GM20000 (cell line): ENCODE results near the gene ZIM2.
"Not testable (repeated sequence)": the region's sequence is repeated elsewhere in the genome, so short reads cannot be mapped to it uniquely, and the experiment has no call there.

ENCODE experiments used
- DNase-seq: peaks from one replicate; pipeline ENCODE4 v3.0.0; 2012; ENCODE audit warnings: low spot score
- CTCF ChIP-seq: IDR thresholded peaks from 2 replicates; pipeline ENCODE4 v1.5.1; 2012; ENCODE audit warnings: mild to moderate bottlenecking, control low read depth; ENCODE audit errors: extremely low read depth, missing control alignments

The ZIM2 gene

GRCh38 chr19:56858026-56858425, 17.5 kb upstream of the ZIM2 start:
- TF ChIP-seq CTCF, result no peak
- DNase-seq, result no peak

DNA sequence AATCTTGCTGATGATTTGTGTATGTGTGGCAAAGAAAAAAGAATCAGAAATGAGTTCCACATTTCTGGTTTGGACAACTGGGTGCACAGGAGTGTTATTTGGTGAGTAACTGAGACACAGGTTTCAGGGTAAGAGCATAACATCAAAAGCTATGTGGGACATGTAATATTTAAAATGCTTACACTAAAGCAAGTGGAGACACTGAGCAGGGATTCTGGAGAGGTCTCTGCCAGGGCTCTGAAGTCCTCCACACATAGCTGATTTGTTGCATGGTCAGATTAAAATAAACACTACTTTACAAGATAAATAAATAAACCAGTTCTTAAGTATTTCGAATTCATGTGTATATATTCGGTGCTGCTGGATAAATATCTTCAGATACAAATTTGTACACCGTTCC, 16.3 kb upstream of the ZIM2 start:
- DNase-seq, result no peak
- TF ChIP-seq CTCF, result no peak

GRCh38 chr19:56852361-56852760, 11.8 kb upstream of the ZIM2 start:
- not testable (repeated sequence) for DNase-seq

DNA sequence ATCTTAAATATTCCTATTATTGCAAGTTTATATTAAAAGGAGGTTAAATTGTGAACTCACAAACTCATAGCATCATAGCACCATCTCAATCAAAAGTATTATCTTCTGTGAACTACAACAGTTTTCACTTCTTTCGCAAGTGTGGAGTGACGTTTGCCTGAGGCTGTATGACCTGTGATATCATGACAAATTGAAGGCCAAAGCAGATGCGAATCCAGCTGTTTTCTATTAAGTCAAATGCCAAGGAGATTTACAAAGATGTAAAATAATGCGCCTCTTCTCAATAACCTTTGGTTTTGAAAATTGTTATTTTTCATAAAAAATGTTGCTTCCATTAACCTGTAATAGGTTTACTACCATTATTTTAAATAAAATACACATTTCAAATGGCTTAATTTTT, 7.6 kb upstream of the ZIM2 start:
- no peak for DNase-seq
- no peak for TF ChIP-seq CTCF

DNA sequence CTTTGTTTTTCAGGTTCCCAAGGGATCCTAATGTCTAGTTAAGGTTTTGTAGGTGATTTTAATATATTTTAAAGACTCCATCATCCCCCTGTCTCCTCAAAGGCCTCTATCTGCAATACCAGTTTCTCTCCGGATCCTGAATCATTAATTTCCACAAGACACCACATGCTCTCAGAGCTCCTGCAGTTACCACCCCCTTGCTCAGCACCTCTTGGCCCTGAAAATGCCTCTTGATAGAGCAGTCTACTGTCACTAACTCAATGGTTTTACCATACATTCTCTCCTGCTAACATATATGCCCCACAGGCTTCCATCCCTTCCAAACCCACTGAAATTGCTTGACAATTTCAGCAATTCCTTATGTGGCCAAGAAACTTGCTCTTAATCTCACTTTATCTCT, 1.9 kb upstream of the ZIM2 start:
- DNase-seq, result no peak
- no peak for TF ChIP-seq CTCF

GRCh38 chr19:56841193-56841543, 642 bp upstream of the ZIM2 start:
- no peak for DNase-seq

GRCh38 chr19:56839652-56840450, 675 bp downstream of the ZIM2 start:
- TF ChIP-seq CTCF, result no peak
- DNase-seq, result no peak

More at GRCh38 chr19:56841193-56841543, 642 bp upstream of the ZIM2 start:
- no peak for TF ChIP-seq CTCF
